Panc1 (cell line): ENCODE measurements around the gene DIDO1. TPM values are rescaled to one million over a fixed set of nuclear protein-coding genes. Genes with fewer than 3 reads are reported as not detected.

Source experiments
- ATAC-seq: fragments of 200-7000 bp; cut with Tn5 transposase; 2 replicates; pipeline ENCODE4 v1.9.1; 2020; ENCODE audit warnings: mild to moderate bottlenecking, moderate library complexity
- BruUV-seq: library from RNA; stranded (reverse); fragments of 400-500 nt; replicated peaks from 2 replicates; lab custom pipeline; 2021; lab: Mats Ljungman, UMichigan
- CTCF ChIA-PET: fragments of 300-600 bp; sonication (Branson Sonifier 250); formaldehyde crosslinking; loops from one replicate; lab custom pipeline; 2022; ENCODE audit warnings: antibody characterized with exemption; lab: Charles Lee
- POLR2A ChIA-PET: fragments of 300-600 bp; sonication (Branson Sonifier 250); formaldehyde crosslinking; loops from one replicate; lab custom pipeline; 2022; ENCODE audit warnings: antibody characterized with exemption; lab: Charles Lee
- DNase-seq: peaks from one replicate; pipeline ENCODE4 v3.0.0-alpha.2; 2010; ENCODE audit warnings: low read depth, low spot score
- H3K27ac ChIP-seq: 2 replicates; pipeline ENCODE4 v1.5.1; 2011; ENCODE audit warnings: mild to moderate bottlenecking, low read length, inconsistent platforms
- H3K27me3 ChIP-seq: fragments of 200-500 bp; sonication (Bioruptor generic); 2 replicates; pipeline ENCODE4 v1.6.0; 2014; ENCODE audit warnings: low read length, inconsistent platforms; ENCODE audit not compliant: control insufficient read depth, insufficient read depth
- H3K36me3 ChIP-seq: fragments of 200-500 bp; sonication (Bioruptor generic); 2 replicates; pipeline ENCODE4 v1.5.1; 2014; ENCODE audit warnings: inconsistent platforms, mild to moderate bottlenecking, low read length, moderate library complexity; ENCODE audit not compliant: control insufficient read depth, insufficient read depth
- H3K4me1 ChIP-seq: 2 replicates; pipeline ENCODE4 v1.5.1; 2011; ENCODE audit warnings: inconsistent platforms, mild to moderate bottlenecking, low read length, moderate library complexity; ENCODE audit not compliant: control insufficient read depth, insufficient read depth
- H3K4me3 ChIP-seq, 2 experiments: 2 replicates each; pipeline ENCODE4 v1.5.1; 2011 to 2012; ENCODE audit warnings: low read depth in 2 of 2, low read length in 2 of 2, mild to moderate bottlenecking in 2 of 2, inconsistent platforms in 1 of 2, moderate library complexity in 1 of 2
- H3K9me3 ChIP-seq: fragments of 200-500 bp; sonication (Bioruptor generic); 2 replicates; pipeline ENCODE4 v1.5.1; 2014; ENCODE audit warnings: low read depth, mild to moderate bottlenecking, inconsistent platforms, low read length, moderate library complexity; ENCODE audit not compliant: control insufficient read depth, insufficient read depth
- POLR2AphosphoS5 ChIP-seq: IDR thresholded peaks from 2 replicates; pipeline ENCODE4 v1.6.1; 2012; ENCODE audit warnings: mild to moderate bottlenecking, low read depth, low read length, moderate library complexity
- SIN3A ChIP-seq: IDR thresholded peaks from 2 replicates; pipeline ENCODE4 v1.6.1; 2012; ENCODE audit warnings: low read depth, mild to moderate bottlenecking, low read length, moderate library complexity, borderline replicate concordance; ENCODE audit not compliant: insufficient read depth
- TCF7L2 ChIP-seq: IDR thresholded peaks from 2 replicates; pipeline ENCODE4 v1.6.1; 2011; ENCODE audit warnings: mild to moderate bottlenecking, low read depth, low read length, inconsistent platforms
- in situ Hi-C: cut with HindIII; loops from 2 replicates; pipeline ENCODE4 v1.10.0; 2016; ENCODE audit warnings: low sequenced_read_pairs, low pct_unique_long_range_greater_than_20kb
- intact Hi-C: fragments of 100-400 bp; cut with micrococcal nuclease; formaldehyde crosslinking; loops from one replicate; pipeline ENCODE4 v1.10.0; 2022; ENCODE audit not compliant: unreplicated experiment
- total RNA-seq: library from RNA; stranded (reverse); gene quantifications from one replicate; pipeline ENCODE4 v1.2.1, GENCODE V29; 2021; ENCODE audit not compliant: unreplicated experiment
- TF ChIP-seq, protein P1 (sequence below): fragments of 450-650 bp; IDR thresholded peaks from 2 replicates; pipeline ENCODE4 v1.5.1; 2017; ENCODE audit warnings: mild to moderate bottlenecking
- TF ChIP-seq, protein P2 (sequence below), 2 experiments: IDR thresholded peaks; 2 replicates each; pipeline ENCODE4 v1.6.1; 2011 to 2012; ENCODE audit warnings: low read depth in 2 of 2, control low read depth in 1 of 2, low read length in 1 of 2, mild to moderate bottlenecking in 1 of 2, moderate library complexity in 1 of 2; ENCODE audit not compliant: insufficient read depth in 1 of 2

DIDO1 gene
- total RNA-seq, 1 experiment from 2014 or later, result 57.3 TPM

DNA sequence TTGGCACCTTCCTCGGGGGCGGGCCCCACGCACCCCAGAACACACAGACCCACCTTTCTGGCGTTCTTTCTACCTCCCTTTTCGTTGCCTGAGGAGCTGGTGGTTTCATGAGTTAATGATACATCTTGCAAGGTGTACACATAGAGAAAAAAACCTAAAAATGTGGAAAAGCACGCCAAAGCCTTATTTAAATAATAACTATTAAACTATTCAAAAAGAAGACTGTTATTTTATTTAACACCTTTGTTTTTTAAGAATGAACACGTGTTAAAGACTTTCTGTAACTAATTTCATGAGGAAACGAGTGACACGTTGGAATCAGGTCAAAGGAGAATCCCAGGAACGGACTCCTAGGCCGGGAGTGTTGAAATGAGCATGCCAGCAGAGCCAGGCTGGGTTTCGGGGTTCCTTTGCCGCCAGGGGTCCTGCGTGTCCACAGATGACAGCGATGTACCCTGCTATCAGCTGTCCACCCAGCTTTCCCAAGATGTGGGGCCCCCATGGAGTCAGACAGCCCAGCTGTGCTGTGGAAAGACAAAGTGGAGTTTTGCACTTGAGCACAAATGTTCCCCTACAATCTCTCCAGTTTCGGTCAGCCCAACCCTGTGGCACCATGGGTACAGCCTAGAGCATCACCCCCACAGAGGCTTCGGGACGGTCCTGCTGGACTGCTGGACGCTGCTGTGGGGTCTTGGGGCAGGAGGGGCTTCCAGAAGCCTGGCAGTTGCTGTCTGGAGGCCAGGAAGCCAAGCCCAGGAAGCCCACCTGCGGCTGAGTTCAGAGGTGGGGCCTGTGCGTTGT lies 42.3 kb upstream of the DIDO1 start:
- Histone ChIP-seq H3K36me3 (no peaks in the 10 kb centered on the region), H3K4me3 (no peak overlapping the region), H3K27me3 (no peaks in the 10 kb centered on the region), H3K27ac (no peak overlapping the region), H3K4me1 (no peaks in the 10 kb centered on the region; the same call in 1 of the 2 replicates), H3K9me3 (no peaks in the 10 kb centered on the region)
- ChIA-PET CTCF (no interaction called here), POLR2A (no interaction called here)
- intact Hi-C loops, result no loop called here
- no peak for TF ChIP-seq SIN3A
- TF ChIP-seq TCF7L2, result no peak
- TF ChIP-seq, protein P1, sequence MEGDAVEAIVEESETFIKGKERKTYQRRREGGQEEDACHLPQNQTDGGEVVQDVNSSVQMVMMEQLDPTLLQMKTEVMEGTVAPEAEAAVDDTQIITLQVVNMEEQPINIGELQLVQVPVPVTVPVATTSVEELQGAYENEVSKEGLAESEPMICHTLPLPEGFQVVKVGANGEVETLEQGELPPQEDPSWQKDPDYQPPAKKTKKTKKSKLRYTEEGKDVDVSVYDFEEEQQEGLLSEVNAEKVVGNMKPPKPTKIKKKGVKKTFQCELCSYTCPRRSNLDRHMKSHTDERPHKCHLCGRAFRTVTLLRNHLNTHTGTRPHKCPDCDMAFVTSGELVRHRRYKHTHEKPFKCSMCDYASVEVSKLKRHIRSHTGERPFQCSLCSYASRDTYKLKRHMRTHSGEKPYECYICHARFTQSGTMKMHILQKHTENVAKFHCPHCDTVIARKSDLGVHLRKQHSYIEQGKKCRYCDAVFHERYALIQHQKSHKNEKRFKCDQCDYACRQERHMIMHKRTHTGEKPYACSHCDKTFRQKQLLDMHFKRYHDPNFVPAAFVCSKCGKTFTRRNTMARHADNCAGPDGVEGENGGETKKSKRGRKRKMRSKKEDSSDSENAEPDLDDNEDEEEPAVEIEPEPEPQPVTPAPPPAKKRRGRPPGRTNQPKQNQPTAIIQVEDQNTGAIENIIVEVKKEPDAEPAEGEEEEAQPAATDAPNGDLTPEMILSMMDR, result no peak
- TF ChIP-seq POLR2AphosphoS5, result no peak
- TF ChIP-seq, protein P2, sequence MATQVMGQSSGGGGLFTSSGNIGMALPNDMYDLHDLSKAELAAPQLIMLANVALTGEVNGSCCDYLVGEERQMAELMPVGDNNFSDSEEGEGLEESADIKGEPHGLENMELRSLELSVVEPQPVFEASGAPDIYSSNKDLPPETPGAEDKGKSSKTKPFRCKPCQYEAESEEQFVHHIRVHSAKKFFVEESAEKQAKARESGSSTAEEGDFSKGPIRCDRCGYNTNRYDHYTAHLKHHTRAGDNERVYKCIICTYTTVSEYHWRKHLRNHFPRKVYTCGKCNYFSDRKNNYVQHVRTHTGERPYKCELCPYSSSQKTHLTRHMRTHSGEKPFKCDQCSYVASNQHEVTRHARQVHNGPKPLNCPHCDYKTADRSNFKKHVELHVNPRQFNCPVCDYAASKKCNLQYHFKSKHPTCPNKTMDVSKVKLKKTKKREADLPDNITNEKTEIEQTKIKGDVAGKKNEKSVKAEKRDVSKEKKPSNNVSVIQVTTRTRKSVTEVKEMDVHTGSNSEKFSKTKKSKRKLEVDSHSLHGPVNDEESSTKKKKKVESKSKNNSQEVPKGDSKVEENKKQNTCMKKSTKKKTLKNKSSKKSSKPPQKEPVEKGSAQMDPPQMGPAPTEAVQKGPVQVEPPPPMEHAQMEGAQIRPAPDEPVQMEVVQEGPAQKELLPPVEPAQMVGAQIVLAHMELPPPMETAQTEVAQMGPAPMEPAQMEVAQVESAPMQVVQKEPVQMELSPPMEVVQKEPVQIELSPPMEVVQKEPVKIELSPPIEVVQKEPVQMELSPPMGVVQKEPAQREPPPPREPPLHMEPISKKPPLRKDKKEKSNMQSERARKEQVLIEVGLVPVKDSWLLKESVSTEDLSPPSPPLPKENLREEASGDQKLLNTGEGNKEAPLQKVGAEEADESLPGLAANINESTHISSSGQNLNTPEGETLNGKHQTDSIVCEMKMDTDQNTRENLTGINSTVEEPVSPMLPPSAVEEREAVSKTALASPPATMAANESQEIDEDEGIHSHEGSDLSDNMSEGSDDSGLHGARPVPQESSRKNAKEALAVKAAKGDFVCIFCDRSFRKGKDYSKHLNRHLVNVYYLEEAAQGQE (IDR thresholded peaks at IDR 0.05; ENCODE audit: insufficient read depth in 1 of 2, low read depth in 2 of 2, low read length in 1 of 2), result no peak
- no peak for DNase-seq
- in situ Hi-C loops, result no loop called here
- BruUV-seq, result no TSS peak
- no peak for ATAC-seq

DNA sequence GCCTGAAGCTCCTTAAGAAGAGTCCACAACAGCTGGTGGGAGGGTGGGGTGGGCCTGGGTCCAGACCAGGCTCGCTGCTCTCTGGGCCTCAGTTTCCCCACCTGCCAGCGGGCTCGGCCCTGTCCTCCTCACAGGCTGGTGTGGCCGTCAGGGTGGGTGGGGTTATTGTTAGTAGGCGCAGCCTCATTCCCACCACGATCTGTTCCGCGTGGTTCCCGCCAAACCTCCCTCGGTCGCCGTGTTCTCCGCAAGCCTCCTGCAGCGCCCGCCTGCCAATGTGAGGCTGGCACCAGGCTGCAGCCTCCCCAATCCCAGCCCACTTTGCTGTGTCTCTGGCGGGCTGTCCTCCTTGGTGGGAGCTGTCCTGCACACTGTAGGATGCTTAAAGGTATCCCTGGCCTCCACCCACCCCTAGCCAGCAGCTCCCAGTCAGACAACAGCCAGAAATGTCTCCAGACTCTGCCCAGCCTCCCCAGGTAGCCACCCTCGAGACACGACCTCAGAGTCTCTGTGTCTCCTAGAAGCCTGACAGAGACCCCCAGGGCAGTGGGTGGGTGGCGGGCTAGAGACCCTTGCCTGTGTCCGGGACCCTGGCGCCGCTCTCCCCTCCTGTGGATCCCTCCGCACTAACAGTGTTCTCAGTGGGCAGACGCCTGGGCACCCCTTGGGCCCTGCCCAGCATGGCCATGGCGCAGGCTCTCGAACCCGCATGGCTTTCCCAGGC lies 41.5 kb upstream of the DIDO1 start:
- no peaks in the 10 kb centered on the region for H3K27me3 ChIP-seq
- H3K4me1 ChIP-seq, result no peaks in the 10 kb centered on the region; the same call in 1 of the 2 replicates
- POLR2A ChIA-PET, result no interaction called here
- H3K36me3 ChIP-seq, result no peaks in the 10 kb centered on the region
- no peaks in the 10 kb centered on the region for H3K9me3 ChIP-seq
- ATAC-seq (no peak), DNase-seq (no peak)
- H3K4me3 ChIP-seq, result no peak overlapping the region
- intact Hi-C loops (no loop called here), in situ Hi-C loops (no loop called here)
- H3K27ac ChIP-seq, result no peak overlapping the region
- no peak for TF ChIP-seq SIN3A
- no peak for TF ChIP-seq POLR2AphosphoS5
- no peak for TF ChIP-seq TCF7L2
- TF ChIP-seq, protein P1, result no peak
- CTCF ChIA-PET, result no interaction called here
- BruUV-seq, result no TSS peak
